ENCODE results near the gene KRTDAP. TPM values are rescaled to one million over a fixed set of nuclear protein-coding genes. Genes with fewer than 3 reads are reported as not detected.

The KRTDAP gene
- total and polyA plus RNA-seq, 10 of the 15 experiments (the other 5 are each of a cell fraction or from before 2014, with no cell fraction given), result 0.23 TPM; not detected in 9

- TF ChIP-seq, protein P1, sequence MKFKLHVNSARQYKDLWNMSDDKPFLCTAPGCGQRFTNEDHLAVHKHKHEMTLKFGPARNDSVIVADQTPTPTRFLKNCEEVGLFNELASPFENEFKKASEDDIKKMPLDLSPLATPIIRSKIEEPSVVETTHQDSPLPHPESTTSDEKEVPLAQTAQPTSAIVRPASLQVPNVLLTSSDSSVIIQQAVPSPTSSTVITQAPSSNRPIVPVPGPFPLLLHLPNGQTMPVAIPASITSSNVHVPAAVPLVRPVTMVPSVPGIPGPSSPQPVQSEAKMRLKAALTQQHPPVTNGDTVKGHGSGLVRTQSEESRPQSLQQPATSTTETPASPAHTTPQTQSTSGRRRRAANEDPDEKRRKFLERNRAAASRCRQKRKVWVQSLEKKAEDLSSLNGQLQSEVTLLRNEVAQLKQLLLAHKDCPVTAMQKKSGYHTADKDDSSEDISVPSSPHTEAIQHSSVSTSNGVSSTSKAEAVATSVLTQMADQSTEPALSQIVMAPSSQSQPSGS (IDR thresholded peaks at IDR 0.05; ENCODE audit: low read length), result no peak
- TF ChIP-seq SRF (IDR thresholded peaks at IDR 0.05; ENCODE audit: low read depth in 2 of 2, low read length in 2 of 2), result no peak
- TF ChIP-seq ZZZ3 (IDR thresholded peaks at IDR 0.05; ENCODE audit: control insufficient read depth, insufficient read length, low read depth), result no peak
- no peak for TF ChIP-seq NBN (IDR thresholded peaks at IDR 0.05)
- TF ChIP-seq, protein P2, sequence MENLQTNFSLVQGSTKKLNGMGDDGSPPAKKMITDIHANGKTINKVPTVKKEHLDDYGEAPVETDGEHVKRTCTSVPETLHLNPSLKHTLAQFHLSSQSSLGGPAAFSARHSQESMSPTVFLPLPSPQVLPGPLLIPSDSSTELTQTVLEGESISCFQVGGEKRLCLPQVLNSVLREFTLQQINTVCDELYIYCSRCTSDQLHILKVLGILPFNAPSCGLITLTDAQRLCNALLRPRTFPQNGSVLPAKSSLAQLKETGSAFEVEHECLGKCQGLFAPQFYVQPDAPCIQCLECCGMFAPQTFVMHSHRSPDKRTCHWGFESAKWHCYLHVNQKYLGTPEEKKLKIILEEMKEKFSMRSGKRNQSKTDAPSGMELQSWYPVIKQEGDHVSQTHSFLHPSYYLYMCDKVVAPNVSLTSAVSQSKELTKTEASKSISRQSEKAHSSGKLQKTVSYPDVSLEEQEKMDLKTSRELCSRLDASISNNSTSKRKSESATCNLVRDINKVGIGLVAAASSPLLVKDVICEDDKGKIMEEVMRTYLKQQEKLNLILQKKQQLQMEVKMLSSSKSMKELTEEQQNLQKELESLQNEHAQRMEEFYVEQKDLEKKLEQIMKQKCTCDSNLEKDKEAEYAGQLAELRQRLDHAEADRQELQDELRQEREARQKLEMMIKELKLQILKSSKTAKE (IDR thresholded peaks at IDR 0.05; ENCODE audit: low read depth, poor library complexity, severe bottlenecking), result no peak
- no peak for TF ChIP-seq IKZF1 (conservative IDR thresholded peaks at IDR 0.05)
- TF ChIP-seq NRF1 (conservative IDR thresholded peaks at IDR 0.05; ENCODE audit: low read depth, low read length), result no peak
- TF ChIP-seq RELA (IDR thresholded peaks at IDR 0.05; ENCODE audit: borderline replicate concordance, partially characterized antibody), result no peak
- no peak for TF ChIP-seq TCF12 (IDR thresholded peaks at IDR 0.05; ENCODE audit: low read depth, low read length)
- TF ChIP-seq NFXL1 (IDR thresholded peaks at IDR 0.05; ENCODE audit: borderline replicate concordance), result no peak
- no peak for TF ChIP-seq MAX (IDR thresholded peaks at IDR 0.05; ENCODE audit: low read depth, low read length)
- TF ChIP-seq, protein P3, sequence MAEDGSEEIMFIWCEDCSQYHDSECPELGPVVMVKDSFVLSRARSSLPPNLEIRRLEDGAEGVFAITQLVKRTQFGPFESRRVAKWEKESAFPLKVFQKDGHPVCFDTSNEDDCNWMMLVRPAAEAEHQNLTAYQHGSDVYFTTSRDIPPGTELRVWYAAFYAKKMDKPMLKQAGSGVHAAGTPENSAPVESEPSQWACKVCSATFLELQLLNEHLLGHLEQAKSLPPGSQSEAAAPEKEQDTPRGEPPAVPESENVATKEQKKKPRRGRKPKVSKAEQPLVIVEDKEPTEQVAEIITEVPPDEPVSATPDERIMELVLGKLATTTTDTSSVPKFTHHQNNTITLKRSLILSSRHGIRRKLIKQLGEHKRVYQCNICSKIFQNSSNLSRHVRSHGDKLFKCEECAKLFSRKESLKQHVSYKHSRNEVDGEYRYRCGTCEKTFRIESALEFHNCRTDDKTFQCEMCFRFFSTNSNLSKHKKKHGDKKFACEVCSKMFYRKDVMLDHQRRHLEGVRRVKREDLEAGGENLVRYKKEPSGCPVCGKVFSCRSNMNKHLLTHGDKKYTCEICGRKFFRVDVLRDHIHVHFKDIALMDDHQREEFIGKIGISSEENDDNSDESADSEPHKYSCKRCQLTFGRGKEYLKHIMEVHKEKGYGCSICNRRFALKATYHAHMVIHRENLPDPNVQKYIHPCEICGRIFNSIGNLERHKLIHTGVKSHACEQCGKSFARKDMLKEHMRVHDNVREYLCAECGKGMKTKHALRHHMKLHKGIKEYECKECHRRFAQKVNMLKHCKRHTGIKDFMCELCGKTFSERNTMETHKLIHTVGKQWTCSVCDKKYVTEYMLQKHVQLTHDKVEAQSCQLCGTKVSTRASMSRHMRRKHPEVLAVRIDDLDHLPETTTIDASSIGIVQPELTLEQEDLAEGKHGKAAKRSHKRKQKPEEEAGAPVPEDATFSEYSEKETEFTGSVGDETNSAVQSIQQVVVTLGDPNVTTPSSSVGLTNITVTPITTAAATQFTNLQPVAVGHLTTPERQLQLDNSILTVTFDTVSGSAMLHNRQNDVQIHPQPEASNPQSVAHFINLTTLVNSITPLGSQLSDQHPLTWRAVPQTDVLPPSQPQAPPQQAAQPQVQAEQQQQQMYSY (CRISPR knock-in tag; IDR thresholded peaks at IDR 0.05), result no peak
- TF ChIP-seq EZH2 (IDR thresholded peaks at IDR 0.05; ENCODE audit: borderline replicate concordance, control insufficient read depth, low read depth, low read length), result no peak
Measured at GRCh38 chr19:35439921-35440320, 50.3 kb downstream of the KRTDAP start (continued).

Data from GM12878 (cell line).